Heart right ventricle (tissue), 16 donors: ENCODE data around the gene CIT. TPM values are rescaled to one million over a fixed set of nuclear protein-coding genes. Genes with fewer than 3 reads are reported as not detected.

ENCODE experiments used
- ATAC-seq, 8 donors: fragments of 200-7000 bp; cut with Tn5 transposase; one replicate each; pipeline ENCODE4 v1.9.1; 2020; ENCODE audit warnings: mild to moderate bottlenecking in 8 of 8, moderate library complexity in 8 of 8, moderate number of reproducible peaks in 1 of 8
- DNase-seq, 2 donors: peaks; one replicate each; pipeline ENCODE4 v3.0.0-alpha.2; 2020
- H3K27ac ChIP-seq, 10 donors: fragments of 200-600 bp; sonication (generic) in 2 of 10; one replicate each; pipeline versions ENCODE4 v1.5.0 to v1.8.0; 2020 to 2022; ENCODE audit warnings: mild to moderate bottlenecking in 3 of 10
- H3K27me3 ChIP-seq, 7 donors: fragments of 200-600 bp; one replicate each; pipeline ENCODE4 v1.8.0; 2021 to 2022; ENCODE audit warnings: mild to moderate bottlenecking in 2 of 7
- H3K36me3 ChIP-seq, 9 donors: fragments of 200-600 bp; sonication (generic) in 1 of 9; one replicate each; pipeline versions ENCODE4 v1.5.0 to v1.8.0; 2020 to 2022; ENCODE audit warnings: mild to moderate bottlenecking in 2 of 9
- H3K4me1 ChIP-seq, 9 donors: fragments of 200-600 bp; sonication (generic) in 1 of 9; one replicate each; pipeline versions ENCODE4 v1.5.0 to v1.8.0; 2020 to 2022; ENCODE audit warnings: mild to moderate bottlenecking in 4 of 9
- H3K4me3 ChIP-seq, 10 donors: fragments of 200-600 bp; sonication (generic) in 2 of 10; one replicate each; pipeline versions ENCODE4 v1.5.0 to v1.8.0; 2020 to 2022; ENCODE audit warnings: mild to moderate bottlenecking in 7 of 10, moderate library complexity in 2 of 10
- H3K9me3 ChIP-seq, 11 donors: fragments of 200-600 bp in 10 of 11; sonication (generic) in 2 of 11; one replicate each; pipeline versions ENCODE4 v1.5.0 to v1.8.0; 2013 to 2022; ENCODE audit warnings: mild to moderate bottlenecking in 2 of 11, control low read depth in 1 of 11, moderate library complexity in 1 of 11
- WGBS, 2 donors: extraction: QIAGEN DNeasy Blood & Tissue Kit; methylation state at CpG; one replicate each; pipeline ENCODE4 v1.1.7; 2013; ENCODE audit warnings: inconsistent platforms in 1 of 2; 5-methylcytosine and 5-hydroxymethylcytosine counted together
- intact Hi-C, 10 donors: fragments of 100-400 bp; cut with DNase I; formaldehyde crosslinking; loops; one replicate each; pipeline versions ENCODE4 v1.11.1 to v1.14.2; 2022
- polyA plus RNA-seq, 2 donors: library from polyadenylated mRNA; stranded (reverse); fragments of 200-250 nt; gene quantifications; one replicate each; pipeline ENCODE4 v1.2.3, GENCODE V29; 2013
- total RNA-seq, 10 donors: library from RNA; stranded (reverse); fragmentation: NEBNext Ultra II Directional in 3 of 10; extraction: Animal tissue kit (Norgen Biotek cat#: 25700) in 3 of 10; gene quantifications; one replicate each; pipeline versions ENCODE4 v1.2.1 to v1.2.4, GENCODE V29; 2021 to 2023
- TF ChIP-seq, protein P1 (sequence below), 9 donors: fragments of 200-600 bp; sonication (generic) in 2 of 9; IDR thresholded peaks; one replicate each; pipeline versions ENCODE4 v1.5.0 to v1.8.0; 2021 to 2022; ENCODE audit warnings: antibody characterized with exemption in 9 of 9, mild to moderate bottlenecking in 5 of 9, moderate library complexity in 1 of 9
- donor health status: Arrhythmogenic right ventricular cardiomyopathy.
- donor health status: ischemic (EF 13 %, LVEDD 7.1; RV severe dilation, severe dysfunction).
- donor health status: healthy with polysubstance abuse.
- donor health status: DM: no; HTN: yes; CAD: no.
- donor health status: DM: no; HTN: no; CAD: no.
- donor health status: ischemic (EF 25% LVEDD 6.9; RV normal size, moderate dysfunction).
- donor health status: ischemic (EF 25% LVEDD 5.7; RV mildly dilated, moderate dysfunction).
- donor health status: healthy.
- donor health status: DM: yes; HTN: yes; CAD: no.
- donor health status: Ischemic cardiomyopathy.
- donor health status: ischemic (EF 35%, LVEDD 5.7; RV mildly dilated, moderate dysfunction).
- donor health status: nonischemic (EF 11% LVEDD 7.7; RV severe dilation, severe dysfunction).
- donor health status: DM: yes; HTN: yes; CAD: no.
- donor health status: PGD.
- donor health status: ischemic (EF 29% LVEDD 5.4; RV normal size, mild dysfunction).
- donor health status: nonischemic (EF 23%, LVEDD 6.1; RV moderate dilation, normal function).

CIT gene
- total and polyA plus RNA-seq, 12 donors = 0.20 to 7.0 (median 0.92) TPM

DNA sequence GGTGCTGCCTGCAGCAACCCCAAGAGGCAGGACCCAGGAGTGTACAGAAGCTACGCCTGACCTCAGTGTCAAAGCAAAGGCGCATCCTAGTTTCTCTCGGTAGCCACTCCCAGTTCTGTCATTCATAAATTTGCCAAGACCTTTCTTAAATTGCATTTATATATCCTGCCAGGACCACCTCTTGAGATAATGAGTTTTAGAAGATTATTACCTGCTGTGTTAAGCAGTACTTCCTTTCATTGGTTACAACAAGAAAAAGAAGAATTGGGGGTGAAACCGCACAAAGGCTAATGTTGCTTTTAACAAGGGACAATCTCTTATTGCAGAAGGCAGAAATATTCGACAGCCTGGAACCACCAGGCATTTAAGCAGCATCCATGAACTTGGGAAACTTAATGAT is 57.8 kb downstream of the CIT start:
- peaks cover 0 to 23% (median 0%) of the 10 kb centered on the region in 9 donors for H3K36me3 ChIP-seq
- ATAC-seq (no peak), DNase-seq (no peak)
- no peaks in the 10 kb centered on the region for H3K4me1 ChIP-seq
- TF ChIP-seq, protein P1, sequence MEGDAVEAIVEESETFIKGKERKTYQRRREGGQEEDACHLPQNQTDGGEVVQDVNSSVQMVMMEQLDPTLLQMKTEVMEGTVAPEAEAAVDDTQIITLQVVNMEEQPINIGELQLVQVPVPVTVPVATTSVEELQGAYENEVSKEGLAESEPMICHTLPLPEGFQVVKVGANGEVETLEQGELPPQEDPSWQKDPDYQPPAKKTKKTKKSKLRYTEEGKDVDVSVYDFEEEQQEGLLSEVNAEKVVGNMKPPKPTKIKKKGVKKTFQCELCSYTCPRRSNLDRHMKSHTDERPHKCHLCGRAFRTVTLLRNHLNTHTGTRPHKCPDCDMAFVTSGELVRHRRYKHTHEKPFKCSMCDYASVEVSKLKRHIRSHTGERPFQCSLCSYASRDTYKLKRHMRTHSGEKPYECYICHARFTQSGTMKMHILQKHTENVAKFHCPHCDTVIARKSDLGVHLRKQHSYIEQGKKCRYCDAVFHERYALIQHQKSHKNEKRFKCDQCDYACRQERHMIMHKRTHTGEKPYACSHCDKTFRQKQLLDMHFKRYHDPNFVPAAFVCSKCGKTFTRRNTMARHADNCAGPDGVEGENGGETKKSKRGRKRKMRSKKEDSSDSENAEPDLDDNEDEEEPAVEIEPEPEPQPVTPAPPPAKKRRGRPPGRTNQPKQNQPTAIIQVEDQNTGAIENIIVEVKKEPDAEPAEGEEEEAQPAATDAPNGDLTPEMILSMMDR (IDR thresholded peaks at IDR 0.05) = no peak
- intact Hi-C loops = no loop called here
- WGBS, 2 donors = 95 to 96% methylated on average over 5 of the region's 5 CpGs
- no peaks in the 10 kb centered on the region for H3K27me3 ChIP-seq
- H3K4me3 ChIP-seq = no peak overlapping the region
- H3K27ac ChIP-seq = no peak overlapping the region
- H3K9me3 ChIP-seq = no peaks in the 10 kb centered on the region

DNA sequence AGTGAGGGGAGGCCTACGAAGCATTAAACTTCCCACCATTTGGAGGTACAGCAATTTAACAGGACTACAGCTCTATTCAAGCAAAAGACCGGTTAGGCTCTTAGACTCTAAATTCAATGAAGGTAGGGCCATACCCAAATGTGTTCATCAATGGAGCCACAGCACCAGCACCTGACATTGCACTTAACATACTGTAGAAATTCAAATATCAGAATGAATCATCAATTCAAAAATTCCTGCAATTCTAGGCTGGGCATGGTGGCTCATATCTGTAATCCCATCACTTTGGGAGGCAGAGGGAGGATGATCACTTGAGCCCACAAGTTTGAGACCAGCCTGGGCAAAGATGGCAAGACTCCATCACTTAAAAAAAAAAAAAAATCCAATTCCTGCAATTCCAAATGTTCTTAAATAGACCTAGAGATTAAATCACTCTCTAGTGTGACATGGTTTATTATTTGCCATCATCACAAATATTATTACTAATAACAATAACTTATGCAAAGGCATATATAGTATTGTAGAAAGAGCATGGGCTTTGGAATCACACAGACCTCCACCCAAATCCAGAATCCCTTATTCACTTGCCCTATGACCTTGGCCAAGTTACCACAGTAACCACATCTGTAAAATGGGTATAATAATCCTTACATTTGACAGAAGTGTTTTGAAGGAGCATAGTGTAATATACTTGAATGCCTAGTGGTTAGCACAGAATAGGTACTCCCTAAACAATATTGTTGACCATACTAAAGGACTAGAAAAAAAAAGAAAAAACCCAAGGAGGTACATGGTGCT is 59.4 kb downstream of the CIT start:
- Histone ChIP-seq H3K4me1 (no peaks in the 10 kb centered on the region), H3K9me3 (no peaks in the 10 kb centered on the region), H3K4me3 (no peak overlapping the region), H3K36me3 (peaks cover 0 to 19% (median 0%) of the 10 kb centered on the region in 9 donors), H3K27ac (no peak overlapping the region), H3K27me3 (no peaks in the 10 kb centered on the region)
- ATAC-seq = no peak
- no peak for DNase-seq
- TF ChIP-seq, protein P1 (IDR thresholded peaks at IDR 0.05) = no peak
- intact Hi-C loops = no loop called here
- 97 to 98% methylated on average over 2 of the region's 2 CpGs for WGBS, 2 donors

DNA sequence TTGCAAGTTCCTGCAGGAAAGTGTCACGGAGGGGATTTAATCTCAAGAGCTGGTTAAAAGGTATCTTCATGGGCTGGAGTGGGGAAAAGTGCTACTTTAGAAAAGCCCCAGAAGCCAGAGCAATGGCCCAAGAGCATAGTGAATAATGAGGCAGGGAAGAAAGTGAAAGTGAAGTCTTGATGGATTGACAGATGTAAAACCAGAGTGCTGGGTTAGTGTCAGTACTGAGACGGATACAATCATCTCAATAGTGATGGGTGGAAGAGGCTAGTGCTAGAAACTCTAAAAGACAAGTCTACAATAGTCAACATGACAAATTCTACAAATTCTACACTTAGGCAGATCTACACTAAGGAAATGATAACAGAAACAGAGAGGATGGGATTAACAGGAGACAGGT is 68.1 kb downstream of the CIT start:
- TF ChIP-seq, protein P1 (IDR thresholded peaks at IDR 0.05) = no peak
- DNase-seq = no peak
- Histone ChIP-seq H3K27ac (no peak overlapping the region), H3K9me3 (peaks cover 0 to 3% (median 0%) of the 10 kb centered on the region in 11 donors), H3K4me3 (no peak overlapping the region), H3K27me3 (peaks cover 0 to 3% (median 0%) of the 10 kb centered on the region in 7 donors), H3K36me3 (no peaks in the 10 kb centered on the region), H3K4me1 (peaks cover 3 to 11% (median 9%) of the 10 kb centered on the region in 9 donors)
- intact Hi-C loops = no loop called here
- no peak for ATAC-seq
- WGBS, 2 donors = 89 to 96% methylated on average over 2 of the region's 2 CpGs

DNA sequence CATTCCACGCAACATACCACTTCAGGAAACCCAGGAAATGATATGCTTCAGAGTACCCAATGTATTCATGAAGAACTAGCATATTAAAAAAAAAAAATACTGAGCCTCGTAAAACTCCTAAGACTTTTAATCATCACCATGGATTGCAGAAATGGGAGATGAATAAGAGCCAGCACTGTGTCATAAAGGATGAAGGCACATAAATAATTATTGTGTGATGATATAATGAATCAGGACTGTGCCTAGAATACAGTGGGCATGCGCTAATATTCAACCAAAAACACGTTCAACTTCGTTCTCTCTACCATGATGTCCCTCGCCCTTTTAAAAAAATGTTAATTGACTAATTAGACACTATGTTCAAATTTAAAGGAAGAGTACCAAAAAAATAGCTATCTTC is 68.7 kb downstream of the CIT start:
- peaks cover 0 to 3% (median 0%) of the 10 kb centered on the region in 11 donors for H3K9me3 ChIP-seq
- no peaks in the 10 kb centered on the region for H3K36me3 ChIP-seq
- peaks cover 3 to 17% (median 11%) of the 10 kb centered on the region in 9 donors for H3K4me1 ChIP-seq
- H3K27me3 ChIP-seq = peaks cover 0 to 3% (median 0%) of the 10 kb centered on the region in 7 donors
- intact Hi-C loops = no loop called here
- H3K4me3 ChIP-seq = no peak overlapping the region
- ATAC-seq (no peak), DNase-seq (no peak)
- H3K27ac ChIP-seq = no peak overlapping the region
- TF ChIP-seq, protein P1 (IDR thresholded peaks at IDR 0.05) = no peak
- WGBS, 2 donors = 92 to 94% methylated on average over 6 of the region's 6 CpGs
